Measurements from ENCODE around the gene CCDC121.

DNA sequence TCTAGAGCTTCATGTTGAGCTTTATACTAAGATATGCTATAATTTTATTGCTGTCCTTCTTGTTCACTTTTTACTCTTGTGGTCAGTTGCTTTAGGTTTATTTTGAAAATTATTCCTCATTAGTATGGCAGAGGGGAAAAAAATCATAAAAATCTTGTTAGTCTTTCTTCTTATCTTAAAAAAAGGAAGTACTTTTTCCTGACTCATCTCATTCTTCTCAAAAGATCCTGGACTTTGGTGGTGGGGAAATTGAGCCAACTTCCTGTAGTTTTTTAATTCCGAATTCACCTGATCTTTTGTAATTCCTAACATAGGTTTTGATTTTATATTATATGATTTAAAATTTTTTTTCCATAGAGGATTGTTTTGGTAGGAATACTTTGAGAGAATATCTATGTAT lies 38.6 kb upstream of the CCDC121 start:
- TF ChIP-seq POLR2A (IDR thresholded peaks at IDR 0.05; ENCODE audit: low read length) (no peak), GATA1 (IDR thresholded peaks at IDR 0.05; ENCODE audit: low read depth, low read length) (no peak)
